Cardiac fibroblast (primary cell): Measurements from ENCODE around the gene PRKAR2B.

ENCODE experiments used
- DNase-seq, 2 donors: peaks; one replicate each; pipeline versions ENCODE4 v3.0.0 to v3.0.0-alpha.2; 2010; ENCODE audit warnings: low read depth in 2 of 2
- H3K4me3 ChIP-seq, 2 donors: replicated peaks in 1 of 2; 1 replicate in 1 of 2; 2 replicates in 1 of 2; pipeline ENCODE4 v1.5.1; 2011; ENCODE audit warnings: low read depth in 2 of 2, low read length in 2 of 2, mild to moderate bottlenecking in 2 of 2, moderate library complexity in 1 of 2
- TF ChIP-seq, protein P1 (sequence below): IDR thresholded peaks from one replicate; pipeline ENCODE4 v1.5.1; 2011; ENCODE audit warnings: low read depth, mild to moderate bottlenecking, low read length, inconsistent platforms

The PRKAR2B gene

DNA sequence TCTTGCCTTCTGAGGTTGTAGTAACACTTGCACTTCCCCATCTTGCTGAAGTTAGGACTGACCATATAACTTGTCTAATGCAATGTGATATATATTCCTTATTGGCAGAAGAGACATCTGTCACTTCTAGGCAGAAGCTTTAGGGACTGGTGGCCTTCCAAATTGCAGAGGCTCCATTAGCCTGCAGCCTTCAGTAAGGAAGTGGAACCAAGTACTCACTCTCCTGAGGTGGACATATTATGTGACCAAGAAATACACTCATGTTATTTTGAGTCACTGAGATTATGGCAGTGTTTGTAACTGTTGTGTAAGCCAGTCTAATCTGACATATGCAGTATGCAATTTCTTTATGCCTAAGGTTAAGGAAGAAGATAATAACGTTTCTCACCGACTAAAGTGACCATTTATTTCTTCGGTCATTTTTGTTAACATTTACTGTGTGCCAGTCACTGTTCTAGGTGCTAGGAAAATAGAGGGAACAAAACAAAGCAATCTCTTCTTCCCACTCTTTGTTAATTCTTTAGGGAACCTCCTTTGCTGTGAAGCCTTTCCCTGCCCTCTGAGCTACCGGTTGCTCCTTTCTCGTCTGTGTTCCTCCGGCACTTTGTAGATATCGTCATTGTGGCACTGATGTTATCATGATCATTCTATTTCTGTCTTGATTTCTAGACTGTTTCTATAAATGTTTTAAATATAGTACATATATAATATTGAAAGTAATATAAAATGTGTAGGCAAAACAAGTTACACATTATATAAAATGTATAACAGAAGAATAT lies 71.4 kb downstream of the PRKAR2B start:
- no peak for DNase-seq
- no peak overlapping the region for H3K4me3 ChIP-seq
- TF ChIP-seq, protein P1, sequence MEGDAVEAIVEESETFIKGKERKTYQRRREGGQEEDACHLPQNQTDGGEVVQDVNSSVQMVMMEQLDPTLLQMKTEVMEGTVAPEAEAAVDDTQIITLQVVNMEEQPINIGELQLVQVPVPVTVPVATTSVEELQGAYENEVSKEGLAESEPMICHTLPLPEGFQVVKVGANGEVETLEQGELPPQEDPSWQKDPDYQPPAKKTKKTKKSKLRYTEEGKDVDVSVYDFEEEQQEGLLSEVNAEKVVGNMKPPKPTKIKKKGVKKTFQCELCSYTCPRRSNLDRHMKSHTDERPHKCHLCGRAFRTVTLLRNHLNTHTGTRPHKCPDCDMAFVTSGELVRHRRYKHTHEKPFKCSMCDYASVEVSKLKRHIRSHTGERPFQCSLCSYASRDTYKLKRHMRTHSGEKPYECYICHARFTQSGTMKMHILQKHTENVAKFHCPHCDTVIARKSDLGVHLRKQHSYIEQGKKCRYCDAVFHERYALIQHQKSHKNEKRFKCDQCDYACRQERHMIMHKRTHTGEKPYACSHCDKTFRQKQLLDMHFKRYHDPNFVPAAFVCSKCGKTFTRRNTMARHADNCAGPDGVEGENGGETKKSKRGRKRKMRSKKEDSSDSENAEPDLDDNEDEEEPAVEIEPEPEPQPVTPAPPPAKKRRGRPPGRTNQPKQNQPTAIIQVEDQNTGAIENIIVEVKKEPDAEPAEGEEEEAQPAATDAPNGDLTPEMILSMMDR: no peak

DNA sequence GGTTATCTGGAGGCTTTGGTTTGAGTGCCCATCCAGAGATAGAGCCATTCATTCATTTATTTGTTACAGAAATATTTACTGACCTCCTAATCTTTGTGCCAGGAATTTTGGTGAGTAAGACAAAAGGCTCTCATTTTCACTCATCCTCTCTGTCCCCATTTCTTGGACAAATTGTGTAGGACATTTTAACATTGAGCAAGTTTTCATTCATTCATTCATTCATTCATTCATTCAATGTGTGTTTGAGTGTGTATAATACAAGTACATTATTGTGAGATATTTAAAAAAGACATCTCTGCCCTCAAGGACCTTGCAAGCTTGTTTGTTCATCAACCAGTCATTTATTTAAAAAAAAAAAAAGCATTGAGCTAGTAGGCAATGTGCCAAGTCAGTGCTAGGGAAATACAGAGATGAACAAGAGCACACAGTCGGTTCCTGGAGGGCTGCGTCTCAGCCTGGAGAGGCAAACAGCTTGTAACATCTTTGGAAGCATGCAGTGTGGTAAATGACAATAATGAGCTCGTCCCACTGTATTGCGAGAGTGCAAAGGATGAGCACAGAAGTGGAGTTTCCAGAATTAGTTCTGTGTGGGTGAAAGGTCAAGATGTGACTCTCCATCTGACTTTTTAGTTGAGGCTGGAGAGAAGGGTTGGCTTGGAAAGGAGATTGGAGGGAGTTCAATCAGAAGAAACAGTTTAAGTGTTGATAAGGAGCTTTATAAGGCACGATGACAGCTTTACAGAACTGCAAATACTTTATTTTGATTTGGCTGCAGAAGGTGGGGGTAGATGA lies 73.8 kb downstream of the PRKAR2B start:
- peak; percentile 15 to 34 for DNase-seq
- TF ChIP-seq, protein P1: no peak

DNA sequence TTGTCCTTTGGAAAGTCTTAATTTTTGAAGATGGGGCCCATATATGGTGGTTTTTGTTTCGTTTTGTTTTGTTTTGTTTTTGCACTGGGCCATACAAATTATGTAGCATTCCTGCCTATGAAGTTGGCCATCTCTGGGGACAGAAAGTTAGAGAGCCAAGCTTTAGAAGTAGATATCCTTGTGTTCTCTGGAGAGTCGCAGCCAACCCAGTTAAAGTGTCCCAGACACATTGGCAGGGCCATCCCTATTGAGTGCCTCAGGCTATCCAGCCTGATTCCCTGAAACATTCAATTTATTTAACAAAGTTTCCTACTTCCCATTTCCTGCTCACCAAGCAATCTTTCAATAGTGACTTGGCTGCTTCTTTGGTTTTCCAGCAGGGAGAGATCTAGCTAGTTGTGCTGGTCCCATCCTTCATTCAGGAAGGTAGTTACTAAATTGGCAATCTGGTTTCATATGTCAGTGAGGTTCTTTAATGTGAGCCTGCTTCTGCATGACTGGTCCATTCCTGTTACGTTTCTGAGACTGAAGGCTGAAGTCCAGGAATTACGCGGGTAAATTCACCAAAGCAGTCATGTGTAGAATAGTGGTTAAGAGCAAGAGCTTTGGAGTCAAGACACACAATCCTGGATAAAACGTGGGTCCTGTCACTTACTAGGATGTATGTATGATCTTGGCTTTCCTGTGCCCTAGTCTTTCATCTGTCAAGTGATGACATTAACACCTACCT lies 75.0 kb downstream of the PRKAR2B start:
- H3K4me3 ChIP-seq: no peak overlapping the region
- DNase-seq: no peak
- TF ChIP-seq, protein P1: no peak

More for the DNA sequence above, 73.8 kb downstream of the PRKAR2B start:
- no peak overlapping the region for H3K4me3 ChIP-seq

DNA sequence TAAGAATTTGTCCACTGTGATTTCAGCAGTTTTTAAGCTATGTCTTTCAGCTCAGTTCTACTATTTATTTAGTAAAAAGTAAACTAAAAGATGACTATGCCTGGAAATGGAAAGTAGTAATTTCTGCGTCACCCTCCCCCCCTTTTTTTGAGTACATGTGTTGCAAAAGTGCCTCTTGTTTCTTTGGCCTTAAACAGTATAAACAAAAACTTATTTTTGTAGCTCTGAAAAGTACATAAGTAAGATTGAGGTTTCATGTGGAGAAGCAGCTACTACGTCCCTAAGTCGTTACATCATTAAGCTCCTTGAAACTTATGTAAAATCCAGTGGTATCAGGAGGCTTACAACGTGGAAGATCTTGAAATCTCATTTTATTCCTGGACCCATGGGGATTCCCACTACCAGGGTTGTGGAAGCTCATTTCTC lies 78.0 kb downstream of the PRKAR2B start:
- TF ChIP-seq, protein P1: no peak
- peak in 1 of 2 donors; percentile 17 for DNase-seq
- no peak overlapping the region for H3K4me3 ChIP-seq

DNA sequence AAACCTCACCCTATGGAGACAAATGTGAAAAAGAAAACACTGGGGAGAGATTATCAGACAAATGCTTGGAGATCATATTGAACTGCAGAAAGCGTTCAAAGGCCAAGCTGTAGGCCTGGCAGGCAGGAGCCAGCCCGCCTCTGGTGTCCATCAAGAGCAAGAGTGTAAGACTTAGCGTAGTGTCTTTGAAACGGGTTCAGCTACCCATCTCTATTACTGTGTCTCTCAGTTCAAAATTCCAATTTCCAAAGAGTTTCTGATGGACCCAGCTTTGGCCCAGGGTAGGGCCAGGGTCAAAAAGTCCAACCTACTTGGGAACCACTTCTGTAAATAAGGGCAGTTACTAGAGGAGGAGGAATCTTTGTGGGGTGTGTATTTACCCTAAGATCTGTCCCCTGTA lies 78.9 kb downstream of the PRKAR2B start:
- TF ChIP-seq, protein P1: no peak
- DNase-seq: no peak
- no peak overlapping the region for H3K4me3 ChIP-seq

DNA sequence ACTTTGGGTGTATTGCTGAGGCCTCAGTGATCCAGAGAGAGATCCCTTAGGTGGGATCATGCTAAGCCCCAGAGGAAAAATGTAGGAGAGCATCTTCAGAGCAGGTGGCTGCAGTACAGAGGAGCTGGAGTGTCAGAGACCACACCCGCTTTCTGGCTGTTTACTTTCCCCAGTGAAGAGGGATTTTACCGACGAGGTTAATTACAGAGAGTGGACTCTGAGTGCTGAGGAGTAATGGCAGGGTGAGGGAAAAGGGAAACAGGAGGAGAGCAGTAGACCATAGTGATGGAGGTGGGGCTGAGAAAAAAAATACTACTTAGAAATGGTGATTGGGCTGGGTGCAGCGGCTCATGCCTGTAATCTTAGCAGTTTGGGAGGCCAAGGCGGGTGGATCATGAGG lies 81.0 kb downstream of the PRKAR2B start:
- no peak for DNase-seq
- TF ChIP-seq, protein P1: no peak
- no peak overlapping the region for H3K4me3 ChIP-seq
